ENCODE measurements around the gene SRPX2.

The SRPX2 gene

DNA sequence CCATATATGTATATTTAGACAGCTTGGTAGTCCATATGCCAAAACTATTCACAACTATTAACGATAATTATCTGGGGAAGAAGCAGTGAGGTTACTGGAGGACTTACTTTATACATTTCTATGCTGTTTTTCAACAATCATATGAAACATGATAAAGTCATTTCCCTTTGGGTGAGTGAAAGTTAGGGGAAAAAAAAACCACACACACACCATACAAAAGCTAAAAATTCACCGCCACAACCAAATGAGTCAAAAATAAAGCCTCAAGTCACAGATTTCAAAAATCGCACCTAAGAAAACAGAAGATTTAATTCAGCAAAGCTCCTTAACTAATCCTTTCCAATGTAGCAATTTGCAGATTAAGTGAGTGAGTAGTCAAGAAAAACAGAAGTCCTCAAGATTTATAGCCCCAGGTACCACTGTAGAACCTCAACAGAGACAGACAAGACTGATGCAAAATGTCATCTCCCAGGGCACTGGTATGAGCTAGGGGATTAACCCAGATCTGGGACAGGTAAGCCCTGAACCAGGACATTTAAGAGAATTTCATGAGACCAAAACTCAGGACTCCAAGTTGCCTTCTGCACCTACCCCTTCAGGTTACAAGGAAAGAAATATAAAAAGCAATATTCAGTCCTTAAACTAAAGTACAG is 52.8 kb downstream of the SRPX2 start:
- H3K27me3 ChIP-seq: no peaks in the 10 kb centered on the region
- H3K4me1 ChIP-seq: no peaks in the 10 kb centered on the region
- no peaks in the 10 kb centered on the region for H3K9me3 ChIP-seq
- no peak for TF ChIP-seq CTCF (IDR thresholded peaks at IDR 0.05)
- no peak overlapping the region for H3K27ac ChIP-seq
- DNase-seq: no peak
- H3K36me3 ChIP-seq: peaks cover 0 to 5% (median 0%) of the 10 kb centered on the region in 3 donors
- no peak overlapping the region for H3K4me3 ChIP-seq
- intact Hi-C loops (cut with DNase I; ENCODE audit: low total_unique reads): no loop called here

GRCh38 chrX:100698551-100698950 is 54.6 kb downstream of the SRPX2 start:
- Histone ChIP-seq H3K36me3 (peaks cover 0 to 5% (median 0%) of the 10 kb centered on the region in 3 donors), H3K4me1 (no peaks in the 10 kb centered on the region), H3K9me3 (no peaks in the 10 kb centered on the region), H3K4me3 (no peak overlapping the region), H3K27ac (no peak overlapping the region), H3K27me3 (no peaks in the 10 kb centered on the region)
- intact Hi-C loops (cut with DNase I; ENCODE audit: low total_unique reads): no loop called here
- no peak for DNase-seq
- TF ChIP-seq CTCF (IDR thresholded peaks at IDR 0.05): no peak

- Histone ChIP-seq H3K27me3 (no peaks in the 10 kb centered on the region), H3K4me1 (no peaks in the 10 kb centered on the region), H3K4me3 (no peak overlapping the region), H3K9me3 (no peaks in the 10 kb centered on the region), H3K36me3 (peaks cover 0 to 5% (median 0%) of the 10 kb centered on the region in 3 donors), H3K27ac (no peak overlapping the region)
- DNase-seq: no peak
- TF ChIP-seq CTCF (IDR thresholded peaks at IDR 0.05): no peak
- intact Hi-C loops (cut with DNase I; ENCODE audit: low total_unique reads): no loop called here
Observed at GRCh38 chrX:100700809-100701208, 56.8 kb downstream of the SRPX2 start.

GRCh38 chrX:100704581-100705203 is 60.7 kb downstream of the SRPX2 start:
- Histone ChIP-seq H3K4me3 (no peak overlapping the region), H3K36me3 (peaks cover 0 to 5% (median 0%) of the 10 kb centered on the region in 3 donors), H3K4me1 (no peaks in the 10 kb centered on the region), H3K27ac (no peak overlapping the region), H3K9me3 (no peaks in the 10 kb centered on the region), H3K27me3 (no peaks in the 10 kb centered on the region)
- no peak for TF ChIP-seq CTCF (IDR thresholded peaks at IDR 0.05)
- intact Hi-C loops (cut with DNase I; ENCODE audit: low total_unique reads): no loop called here
- no peak for DNase-seq

- Histone ChIP-seq H3K4me1 (no peaks in the 10 kb centered on the region), H3K27ac (no peak overlapping the region), H3K9me3 (no peaks in the 10 kb centered on the region), H3K36me3 (no peaks in the 10 kb centered on the region), H3K27me3 (no peaks in the 10 kb centered on the region), H3K4me3 (no peak overlapping the region)
- DNase-seq: no peak
- intact Hi-C loops (cut with DNase I; ENCODE audit: low total_unique reads): no loop called here
- no peak for TF ChIP-seq CTCF (IDR thresholded peaks at IDR 0.05)
Observed at GRCh38 chrX:100710816-100711215, 66.8 kb downstream of the SRPX2 start.

Measured in tibial artery (tissue), 4 donors.